HEK293 (cell line): ENCODE measurements around the gene GTF2H3.

Source experiments
- GFI1B ChIP-seq: fragments of 450-650 bp; formaldehyde crosslinking; IDR thresholded peaks from 2 replicates; pipeline ENCODE4 v1.5.1; 2016; ENCODE audit warnings: missing biosample characterization, missing genetic modification characterization
- GLIS1 ChIP-seq: fragments of 450-650 bp; formaldehyde crosslinking; IDR thresholded peaks from 2 replicates; pipeline ENCODE4 v1.5.1; 2016; ENCODE audit warnings: missing biosample characterization, missing genetic modification characterization
- HOXD13 ChIP-seq: sonication (generic); formaldehyde crosslinking; IDR thresholded peaks from 2 replicates; pipeline ENCODE4 v1.8.0; 2022; ENCODE audit warnings: missing genetic modification reagents, borderline replicate concordance
- REPIN1 ChIP-seq: fragments of 450-650 bp; formaldehyde crosslinking; IDR thresholded peaks from 2 replicates; pipeline ENCODE4 v1.5.1; 2017; ENCODE audit warnings: missing biosample characterization, missing genetic modification characterization, low read depth
- ZFP41 ChIP-seq: fragments of 450-650 bp; formaldehyde crosslinking; IDR thresholded peaks from 2 replicates; pipeline ENCODE4 v1.5.1; 2016; ENCODE audit warnings: missing biosample characterization, missing genetic modification characterization, borderline replicate concordance
- ZNF138 ChIP-seq: fragments of 450-650 bp; formaldehyde crosslinking; IDR thresholded peaks from 2 replicates; pipeline ENCODE4 v1.5.1; 2016; ENCODE audit warnings: missing biosample characterization, missing genetic modification characterization, borderline replicate concordance
- ZNF155 ChIP-seq: fragments of 450-650 bp; formaldehyde crosslinking; IDR thresholded peaks from 2 replicates; pipeline ENCODE4 v1.5.1; 2016; ENCODE audit warnings: missing biosample characterization, missing genetic modification characterization
- TF ChIP-seq, protein P1 (sequence below): fragments of 450-650 bp; formaldehyde crosslinking; IDR thresholded peaks from 2 replicates; pipeline ENCODE4 v1.5.1; 2017; ENCODE audit warnings: missing biosample characterization, missing genetic modification characterization
- TF ChIP-seq, protein P2 (sequence below): fragments of 450-650 bp; formaldehyde crosslinking; IDR thresholded peaks from 2 replicates; pipeline ENCODE4 v1.5.1; 2016; ENCODE audit warnings: missing biosample characterization, missing genetic modification characterization
- TF ChIP-seq, protein P3 (sequence below): fragments of 450-650 bp; formaldehyde crosslinking; IDR thresholded peaks from 2 replicates; pipeline ENCODE4 v1.5.1; 2017; ENCODE audit warnings: missing biosample characterization, mild to moderate bottlenecking, missing genetic modification characterization, moderate library complexity

The GTF2H3 gene

DNA sequence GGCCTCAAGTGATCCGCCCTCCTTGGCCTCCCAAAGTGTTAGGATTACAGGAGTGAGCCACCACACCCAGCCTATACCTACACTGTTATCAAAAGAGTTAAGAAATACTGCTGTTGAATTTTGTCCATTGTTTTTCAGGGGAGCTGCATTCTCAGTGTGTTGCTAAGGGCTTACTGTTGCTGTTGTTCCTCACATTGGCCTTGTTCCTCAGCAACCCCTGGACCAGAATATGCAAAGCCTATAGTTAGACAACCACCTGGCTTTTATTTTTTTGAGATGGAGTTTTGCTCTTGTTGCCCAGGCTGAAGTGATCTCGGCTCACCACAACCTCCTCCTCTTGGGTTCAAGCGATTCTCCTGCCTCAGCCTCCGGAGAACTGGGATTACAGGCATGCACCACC is 73.8 kb downstream of the GTF2H3 start (continued):
- TF ChIP-seq, protein P1, sequence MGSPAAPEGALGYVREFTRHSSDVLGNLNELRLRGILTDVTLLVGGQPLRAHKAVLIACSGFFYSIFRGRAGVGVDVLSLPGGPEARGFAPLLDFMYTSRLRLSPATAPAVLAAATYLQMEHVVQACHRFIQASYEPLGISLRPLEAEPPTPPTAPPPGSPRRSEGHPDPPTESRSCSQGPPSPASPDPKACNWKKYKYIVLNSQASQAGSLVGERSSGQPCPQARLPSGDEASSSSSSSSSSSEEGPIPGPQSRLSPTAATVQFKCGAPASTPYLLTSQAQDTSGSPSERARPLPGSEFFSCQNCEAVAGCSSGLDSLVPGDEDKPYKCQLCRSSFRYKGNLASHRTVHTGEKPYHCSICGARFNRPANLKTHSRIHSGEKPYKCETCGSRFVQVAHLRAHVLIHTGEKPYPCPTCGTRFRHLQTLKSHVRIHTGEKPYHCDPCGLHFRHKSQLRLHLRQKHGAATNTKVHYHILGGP (tag by site-specific recombination) = no peak
- TF ChIP-seq REPIN1 = no peak
- no peak for TF ChIP-seq ZNF138 (tag by site-specific recombination)
- TF ChIP-seq ZNF155 (tag by site-specific recombination) = no peak
- no peak for TF ChIP-seq ZFP41 (tag by site-specific recombination)
- TF ChIP-seq, protein P2, sequence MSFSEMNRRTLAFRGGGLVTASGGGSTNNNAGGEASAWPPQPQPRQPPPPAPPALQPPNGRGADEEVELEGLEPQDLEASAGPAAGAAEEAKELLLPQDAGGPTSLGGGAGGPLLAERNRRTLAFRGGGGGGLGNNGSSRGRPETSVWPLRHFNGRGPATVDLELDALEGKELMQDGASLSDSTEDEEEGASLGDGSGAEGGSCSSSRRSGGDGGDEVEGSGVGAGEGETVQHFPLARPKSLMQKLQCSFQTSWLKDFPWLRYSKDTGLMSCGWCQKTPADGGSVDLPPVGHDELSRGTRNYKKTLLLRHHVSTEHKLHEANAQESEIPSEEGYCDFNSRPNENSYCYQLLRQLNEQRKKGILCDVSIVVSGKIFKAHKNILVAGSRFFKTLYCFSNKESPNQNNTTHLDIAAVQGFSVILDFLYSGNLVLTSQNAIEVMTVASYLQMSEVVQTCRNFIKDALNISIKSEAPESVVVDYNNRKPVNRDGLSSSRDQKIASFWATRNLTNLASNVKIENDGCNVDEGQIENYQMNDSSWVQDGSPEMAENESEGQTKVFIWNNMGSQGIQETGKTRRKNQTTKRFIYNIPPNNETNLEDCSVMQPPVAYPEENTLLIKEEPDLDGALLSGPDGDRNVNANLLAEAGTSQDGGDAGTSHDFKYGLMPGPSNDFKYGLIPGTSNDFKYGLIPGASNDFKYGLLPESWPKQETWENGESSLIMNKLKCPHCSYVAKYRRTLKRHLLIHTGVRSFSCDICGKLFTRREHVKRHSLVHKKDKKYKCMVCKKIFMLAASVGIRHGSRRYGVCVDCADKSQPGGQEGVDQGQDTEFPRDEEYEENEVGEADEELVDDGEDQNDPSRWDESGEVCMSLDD (tag by site-specific recombination) = no peak
- no peak for TF ChIP-seq GFI1B (tag by site-specific recombination)
- no peak for TF ChIP-seq GLIS1
- no peak for TF ChIP-seq HOXD13 (CRISPR knock-in tag)
- TF ChIP-seq, protein P3, sequence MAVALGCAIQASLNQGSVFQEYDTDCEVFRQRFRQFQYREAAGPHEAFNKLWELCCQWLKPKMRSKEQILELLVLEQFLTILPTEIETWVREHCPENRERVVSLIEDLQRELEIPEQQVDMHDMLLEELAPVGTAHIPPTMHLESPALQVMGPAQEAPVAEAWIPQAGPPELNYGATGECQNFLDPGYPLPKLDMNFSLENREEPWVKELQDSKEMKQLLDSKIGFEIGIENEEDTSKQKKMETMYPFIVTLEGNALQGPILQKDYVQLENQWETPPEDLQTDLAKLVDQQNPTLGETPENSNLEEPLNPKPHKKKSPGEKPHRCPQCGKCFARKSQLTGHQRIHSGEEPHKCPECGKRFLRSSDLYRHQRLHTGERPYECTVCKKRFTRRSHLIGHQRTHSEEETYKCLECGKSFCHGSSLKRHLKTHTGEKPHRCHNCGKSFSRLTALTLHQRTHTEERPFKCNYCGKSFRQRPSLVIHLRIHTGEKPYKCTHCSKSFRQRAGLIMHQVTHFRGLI (tag by site-specific recombination) = no peak
- TF ChIP-seq, all 188 proteins: peak for 0
